HUES48 (cell line): Measurements from ENCODE around the gene NPY2R.

Experiments
- H3K27ac ChIP-seq: one replicate; pipeline ENCODE4 v1.7.0; 2013; ENCODE audit warnings: low read depth, low read length, inconsistent platforms
- H3K27me3 ChIP-seq: 2 replicates; pipeline ENCODE4 v1.6.1; 2013; ENCODE audit warnings: mild to moderate bottlenecking, low read length; ENCODE audit not compliant: control insufficient read depth, insufficient read depth
- H3K36me3 ChIP-seq: 2 replicates; pipeline ENCODE4 v1.6.1; 2013; ENCODE audit warnings: low read length; ENCODE audit not compliant: control insufficient read depth, insufficient read depth
- H3K4me1 ChIP-seq: 2 replicates; pipeline ENCODE4 v1.6.1; 2013; ENCODE audit warnings: mild to moderate bottlenecking, low read length; ENCODE audit not compliant: control insufficient read depth, insufficient read depth
- H3K4me3 ChIP-seq: 2 replicates; pipeline ENCODE4 v1.5.1; 2013; ENCODE audit warnings: mild to moderate bottlenecking, low read depth, low read length
- H3K9ac ChIP-seq: 2 replicates; pipeline ENCODE4 v1.6.1; 2013; ENCODE audit warnings: mild to moderate bottlenecking, low read depth, low read length, moderate library complexity
- H3K9me3 ChIP-seq: 2 replicates; pipeline ENCODE4 v1.6.1; 2013; ENCODE audit warnings: low read length; ENCODE audit not compliant: control insufficient read depth, insufficient read depth

The NPY2R gene

DNA sequence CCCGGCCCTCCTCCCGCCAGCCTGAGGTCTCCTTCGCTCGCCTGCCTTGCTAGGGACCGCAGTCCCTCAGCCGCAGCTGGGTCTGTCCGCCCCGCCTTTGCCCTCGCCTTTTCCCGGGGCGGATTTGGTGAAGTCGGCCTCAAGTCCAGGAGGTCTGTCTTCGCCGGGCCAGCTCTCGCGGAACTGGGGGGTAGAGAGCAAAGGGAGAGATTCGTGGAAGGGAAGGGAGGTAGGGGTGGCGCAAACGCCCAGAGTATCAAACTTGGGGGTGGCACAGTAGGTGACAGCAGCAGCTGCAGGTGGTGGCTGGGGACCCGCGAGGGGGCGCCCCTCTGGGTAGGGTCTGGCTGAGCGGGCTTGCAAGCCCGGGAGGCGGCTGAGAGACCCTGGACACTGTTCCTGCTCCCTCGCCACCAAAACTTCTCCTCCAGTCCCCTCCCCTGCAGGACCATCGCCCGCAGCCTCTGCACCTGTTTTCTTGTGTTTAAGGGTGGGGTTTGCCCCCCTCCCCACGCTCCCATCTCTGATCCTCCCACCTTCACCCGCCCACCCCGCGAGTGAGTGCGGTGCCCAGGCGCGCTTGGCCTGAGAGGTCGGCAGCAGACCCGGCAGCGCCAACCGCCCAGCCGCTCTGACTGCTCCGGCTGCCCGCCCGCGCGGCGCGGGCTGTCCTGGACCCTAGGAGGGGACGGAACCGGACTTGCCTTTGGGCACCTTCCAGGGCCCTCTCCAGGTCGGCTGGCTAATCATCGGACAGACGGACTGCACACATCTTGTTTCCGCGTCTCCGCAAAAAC, at the start of gene NPY2R:
NPY2R (plus strand) TSS at position 379 of the 797 bp plus-strand sequence. CDS start 5,304 bp downstream, outside the sequence.
- Histone ChIP-seq H3K4me3 (peak within 1 kb of the TSS; percentile 78), H3K9me3 (no peaks in the 10 kb centered on the region), H3K9ac (0 out of 2 replicates have a peak within 1 kb of the TSS, but pooled peaks have one; percentile 29), H3K27me3 (peaks cover 49% of the 10 kb centered on the region), H3K36me3 (no peaks in the 10 kb centered on the region), H3K27ac (no peak within 1 kb of the TSS), H3K4me1 (peaks cover 16% of the 10 kb centered on the region)

DNA sequence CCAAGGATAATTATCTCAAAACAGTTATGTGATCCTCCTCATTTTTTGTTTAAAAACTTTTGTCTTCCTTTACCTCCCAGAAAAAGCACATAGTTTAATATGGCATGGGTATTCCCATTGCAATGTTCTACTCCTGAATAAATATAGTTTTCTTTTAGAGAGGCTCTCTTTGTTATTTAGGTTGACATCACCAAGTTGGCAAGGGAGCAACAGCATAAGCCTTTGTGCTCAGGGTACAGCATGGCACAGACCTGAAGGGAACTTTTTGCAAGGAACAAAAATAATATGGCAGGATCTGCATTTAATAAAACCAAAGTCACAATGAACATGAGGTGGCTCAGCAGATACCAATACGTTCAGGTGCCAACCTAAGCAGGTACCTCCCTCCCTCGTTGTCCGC, 47.1 kb upstream of the NPY2R start:
- Histone ChIP-seq H3K27ac (no peak overlapping the region), H3K9ac (no peak overlapping the region), H3K36me3 (no peaks in the 10 kb centered on the region), H3K4me1 (peaks cover 17% of the 10 kb centered on the region), H3K4me3 (no peak overlapping the region), H3K27me3 (no peaks in the 10 kb centered on the region), H3K9me3 (no peaks in the 10 kb centered on the region)

DNA sequence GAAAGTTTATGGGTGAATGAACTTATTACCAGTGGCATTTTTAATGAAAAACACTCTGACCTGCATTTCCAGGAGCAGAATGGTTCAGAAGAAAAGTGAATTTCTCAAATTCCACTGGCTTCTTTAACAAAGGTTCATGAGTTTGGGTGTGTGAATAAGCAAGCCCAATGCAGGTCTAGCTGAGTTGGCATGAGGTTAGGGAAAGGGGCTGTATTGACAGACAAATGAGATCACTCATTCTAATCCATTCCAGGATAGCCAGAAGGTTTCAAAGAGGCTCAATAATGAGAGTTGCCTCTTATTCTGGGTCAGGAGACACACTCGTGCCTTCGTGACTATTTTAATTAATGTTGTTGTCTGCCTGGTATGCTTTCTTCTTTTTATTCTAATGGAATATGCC, 43.7 kb upstream of the NPY2R start:
- Histone ChIP-seq H3K4me1 (peaks cover 8% of the 10 kb centered on the region; the same call in 1 of the 2 replicates), H3K4me3 (no peak overlapping the region), H3K27ac (no peak overlapping the region), H3K36me3 (no peaks in the 10 kb centered on the region), H3K9ac (no peak overlapping the region), H3K9me3 (no peaks in the 10 kb centered on the region; the same call in 1 of the 2 replicates), H3K27me3 (no peaks in the 10 kb centered on the region)

- Histone ChIP-seq H3K36me3 (no peaks in the 10 kb centered on the region), H3K9me3 (no peaks in the 10 kb centered on the region; the same call in 1 of the 2 replicates), H3K4me1 (no peaks in the 10 kb centered on the region), H3K4me3 (no peak overlapping the region), H3K9ac (no peak overlapping the region), H3K27me3 (no peaks in the 10 kb centered on the region), H3K27ac (no peak overlapping the region)
Observed at GRCh38 chr4:155170569-155170968, 37.9 kb upstream of the NPY2R start.

DNA sequence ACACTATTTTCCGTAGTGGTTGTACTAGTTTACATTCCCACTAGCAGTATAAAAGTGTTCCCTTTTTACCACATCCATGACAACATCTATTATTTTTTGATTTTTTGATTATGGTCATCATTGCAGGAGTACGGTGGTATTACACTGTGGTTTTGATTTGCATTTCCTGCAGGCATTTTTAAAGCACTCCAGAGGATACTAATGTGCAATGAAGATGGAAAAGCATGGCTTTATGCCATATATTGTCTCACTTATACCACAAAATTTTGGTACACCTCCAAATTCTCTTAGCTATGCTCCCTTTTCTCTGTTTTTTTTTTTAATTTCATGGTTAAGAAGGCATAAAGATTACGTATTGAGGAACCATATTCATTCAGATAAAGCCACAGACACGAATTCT, 35.1 kb upstream of the NPY2R start:
- Histone ChIP-seq H3K9me3 (no peaks in the 10 kb centered on the region; the same call in 1 of the 2 replicates), H3K36me3 (no peaks in the 10 kb centered on the region), H3K4me1 (no peaks in the 10 kb centered on the region), H3K27me3 (no peaks in the 10 kb centered on the region), H3K4me3 (no peak overlapping the region), H3K9ac (no peak overlapping the region), H3K27ac (no peak overlapping the region)

DNA sequence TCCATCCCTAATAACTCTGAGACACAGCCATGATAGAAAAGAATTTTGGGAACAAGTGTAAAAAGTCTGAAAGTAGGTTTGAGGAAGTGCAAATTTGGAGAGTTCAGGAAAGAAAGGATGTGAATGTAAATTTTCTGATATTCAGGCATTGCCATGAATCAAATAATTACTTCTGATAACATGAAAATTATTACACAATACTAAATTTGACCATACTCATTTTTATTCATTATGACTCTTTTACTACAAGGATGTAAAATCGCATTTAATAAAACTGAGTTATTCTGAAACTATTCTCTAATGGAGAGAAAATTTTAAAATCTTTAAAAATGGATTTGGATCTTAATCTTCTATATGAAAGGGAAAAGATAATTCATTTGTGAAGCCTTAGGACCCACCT, 33.8 kb upstream of the NPY2R start:
- no peaks in the 10 kb centered on the region for H3K4me1 ChIP-seq
- H3K36me3 ChIP-seq: no peaks in the 10 kb centered on the region
- H3K27ac ChIP-seq: no peak overlapping the region
- no peak overlapping the region for H3K4me3 ChIP-seq
- H3K9me3 ChIP-seq: no peaks in the 10 kb centered on the region
- no peaks in the 10 kb centered on the region for H3K27me3 ChIP-seq
- H3K9ac ChIP-seq: no peak overlapping the region

DNA sequence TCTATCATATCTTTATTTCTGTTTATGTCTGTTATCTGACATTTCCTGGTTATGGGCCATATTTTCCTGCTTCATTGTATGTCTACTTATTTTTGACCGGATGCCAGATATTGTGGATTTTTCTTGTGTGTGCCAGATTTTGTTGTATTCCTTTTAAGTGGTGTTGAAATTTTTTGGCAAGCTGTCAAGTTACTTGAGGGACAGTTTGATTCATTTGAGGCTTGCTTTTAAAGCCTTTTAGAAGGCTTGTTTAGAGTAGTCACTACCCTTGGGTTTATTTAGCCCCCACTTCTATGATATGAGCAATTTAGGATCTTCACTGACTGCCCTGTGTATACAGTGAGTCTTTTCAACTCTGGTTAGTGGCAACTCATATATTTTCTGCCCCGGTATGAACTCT, 29.2 kb upstream of the NPY2R start:
- Histone ChIP-seq H3K27ac (no peak overlapping the region), H3K4me1 (no peaks in the 10 kb centered on the region), H3K4me3 (no peak overlapping the region), H3K9ac (no peak overlapping the region), H3K27me3 (no peaks in the 10 kb centered on the region), H3K36me3 (no peaks in the 10 kb centered on the region), H3K9me3 (no peaks in the 10 kb centered on the region)

DNA sequence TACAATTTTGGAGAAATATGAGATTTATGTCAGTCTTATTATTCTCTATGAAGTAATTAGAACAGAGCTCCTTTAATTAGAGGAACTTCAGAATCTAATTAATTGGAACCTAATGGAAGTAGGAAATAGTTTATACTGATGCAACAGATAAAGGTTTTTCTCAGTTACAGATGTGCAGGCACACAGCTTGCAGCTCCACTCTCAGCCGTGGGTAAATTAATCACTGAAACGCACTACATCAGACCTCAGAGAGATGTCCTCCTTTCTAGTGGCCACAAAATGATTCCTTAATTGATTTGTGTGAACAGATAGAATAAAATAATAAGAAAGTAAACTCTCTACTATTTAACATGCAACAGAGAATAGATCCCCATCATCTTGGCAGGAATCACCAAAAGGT, 21.5 kb upstream of the NPY2R start:
- no peak overlapping the region for H3K4me3 ChIP-seq
- H3K27ac ChIP-seq: no peak overlapping the region
- no peak overlapping the region for H3K9ac ChIP-seq
- no peaks in the 10 kb centered on the region for H3K9me3 ChIP-seq
- no peaks in the 10 kb centered on the region for H3K27me3 ChIP-seq
- H3K4me1 ChIP-seq: no peaks in the 10 kb centered on the region
- H3K36me3 ChIP-seq: no peaks in the 10 kb centered on the region

- Histone ChIP-seq H3K36me3 (no peaks in the 10 kb centered on the region), H3K9ac (no peak overlapping the region), H3K9me3 (no peaks in the 10 kb centered on the region), H3K4me1 (no peaks in the 10 kb centered on the region), H3K4me3 (no peak overlapping the region), H3K27ac (no peak overlapping the region), H3K27me3 (no peaks in the 10 kb centered on the region)
Observed at GRCh38 chr4:155187989-155188388, 20.4 kb upstream of the NPY2R start.

DNA sequence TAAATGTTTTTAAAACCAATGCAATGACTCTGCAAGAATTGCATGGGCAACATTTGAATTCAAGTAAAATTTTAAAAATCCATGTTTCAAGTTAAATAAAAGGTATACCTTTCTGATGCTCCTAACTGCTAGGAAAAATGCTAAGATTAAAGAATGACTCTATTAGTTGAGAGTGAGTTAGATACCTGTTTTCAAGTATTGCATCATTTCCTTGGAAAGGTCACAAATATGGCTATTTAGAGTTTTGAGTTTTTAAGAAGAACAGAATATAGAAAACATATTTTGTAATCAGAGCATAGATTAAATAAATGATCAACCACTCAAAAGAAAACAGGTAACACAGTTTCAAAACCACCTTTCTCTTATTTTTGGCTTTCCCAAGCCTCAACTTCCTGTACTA, 18.3 kb upstream of the NPY2R start:
- Histone ChIP-seq H3K27me3 (no peaks in the 10 kb centered on the region), H3K36me3 (no peaks in the 10 kb centered on the region), H3K27ac (no peak overlapping the region)

GRCh38 chr4:155197757-155198156, 10.7 kb upstream of the NPY2R start:
- Histone ChIP-seq H3K27me3 (no peaks in the 10 kb centered on the region), H3K9ac (no peak overlapping the region), H3K36me3 (no peaks in the 10 kb centered on the region), H3K9me3 (no peaks in the 10 kb centered on the region), H3K4me3 (no peak overlapping the region), H3K4me1 (peaks cover 5% of the 10 kb centered on the region), H3K27ac (no peak overlapping the region)

More for the DNA sequence above, 18.3 kb upstream of the NPY2R start:
- no peaks in the 10 kb centered on the region for H3K9me3 ChIP-seq
- H3K4me1 ChIP-seq: no peaks in the 10 kb centered on the region
- H3K4me3 ChIP-seq: no peak overlapping the region
- no peak overlapping the region for H3K9ac ChIP-seq
